Left ventricle myocardium superior (tissue), 1 donor: ENCODE results near the gene ENTPD6. TPM values are rescaled to one million over a fixed set of nuclear protein-coding genes. Genes with fewer than 3 reads are reported as not detected.

ENCODE experiments used
- total RNA-seq: library from RNA; stranded (reverse); fragmentation: NEBNext Ultra II Directional; extraction: Animal tissue kit (Norgen Biotek cat#: 25700); gene quantifications from one replicate; pipeline ENCODE4 v1.2.1, GENCODE V29; 2021
- donor health status: DM: no; HTN: yes; CAD: no; lungs with severe emphysema.

ENTPD6 gene
- total RNA-seq, 1 donor from 2014 or later = 130 TPM

Other genes starting within 250 kb of the ENTPD6 start
- gene CST7, start 246.4 kb upstream of the ENTPD6 start, total RNA-seq = 0.92 TPM
- 25.9 TPM for gene APMAP, start 203.0 kb upstream of the ENTPD6 start, total RNA-seq
- 164 TPM for gene ACSS1, start 137.6 kb upstream of the ENTPD6 start, total RNA-seq
- not detected for gene VSX1, start 113.6 kb upstream of the ENTPD6 start, total RNA-seq
- gene PYGB, start 52.4 kb downstream of the ENTPD6 start, total RNA-seq = 205 TPM
- 21.3 TPM for gene ABHD12, start 195.1 kb downstream of the ENTPD6 start, total RNA-seq
- gene GINS1, start 212.0 kb downstream of the ENTPD6 start, total RNA-seq = 0.94 TPM